GM18511 (cell line): ENCODE results near the gene ANKZF1.

ENCODE experiments used
- ATAC-seq: cut with Tn5 transposase; IDR thresholded peaks from one replicate; pipeline ENCODE4 v1.9.1; 2021; ENCODE audit warnings: mild to moderate bottlenecking, moderate library complexity; ENCODE audit not compliant: unreplicated experiment

ANKZF1 gene

GRCh38 chr2:219207884-219208740 lies 21.5 kb upstream of the ANKZF1 start:
- no peak for ATAC-seq

GRCh38 chr2:219209236-219210195 lies 20.1 kb upstream of the ANKZF1 start:
- ATAC-seq = no peak

GRCh38 chr2:219210196-219210885 lies 19.3 kb upstream of the ANKZF1 start:
- no peak for ATAC-seq

- ATAC-seq = no peak
Observed at GRCh38 chr2:219210886-219211362, 18.7 kb upstream of the ANKZF1 start.

GRCh38 chr2:219213026-219213415 lies 16.6 kb upstream of the ANKZF1 start:
- ATAC-seq = no peak

- no peak for ATAC-seq
Observed at GRCh38 chr2:219213486-219214071, 16.0 kb upstream of the ANKZF1 start.

- no peak for ATAC-seq
Observed at GRCh38 chr2:219214141-219214540, 15.5 kb upstream of the ANKZF1 start.

- no peak for ATAC-seq
Observed at GRCh38 chr2:219214786-219215185, 14.8 kb upstream of the ANKZF1 start.

GRCh38 chr2:219215871-219216534 lies 13.6 kb upstream of the ANKZF1 start:
- ATAC-seq = no peak

- ATAC-seq = no peak
Observed at GRCh38 chr2:219216535-219216915, 13.1 kb upstream of the ANKZF1 start.

GRCh38 chr2:219218217-219218731 lies 11.3 kb upstream of the ANKZF1 start:
- ATAC-seq = peak; percentile 40

- ATAC-seq = peak; percentile 78
Observed at GRCh38 chr2:219218732-219219701, 10.6 kb upstream of the ANKZF1 start, which contains the start of gene ABCB6. ABCB6 (minus strand) TSS chr2:219218958; CDS start chr2:219218673, 285 bp downstream.

- ATAC-seq = no peak
Observed at GRCh38 chr2:219219784-219220532, 9.6 kb upstream of the ANKZF1 start.

- ATAC-seq = no peak
Observed at GRCh38 chr2:219220652-219221402, 8.8 kb upstream of the ANKZF1 start.

GRCh38 chr2:219221957-219222518 lies 7.6 kb upstream of the ANKZF1 start:
- no peak for ATAC-seq

- no peak for ATAC-seq
Observed at GRCh38 chr2:219223831-219224610, 5.6 kb upstream of the ANKZF1 start.
